Neuronal stem cell (in vitro differentiated cells): ENCODE results near the gene TBC1D5.

ENCODE experiments used
- DNase-seq: peaks from one replicate; pipeline ENCODE4 v3.0.0-alpha.2; 2013; ENCODE audit warnings: low spot score
- H2AFZ ChIP-seq: one replicate; pipeline ENCODE4 v1.6.1; 2013; ENCODE audit warnings: mild to moderate bottlenecking, low read length, inconsistent platforms
- H2AK5ac ChIP-seq: 2 replicates; pipeline ENCODE4 v1.6.1; 2013; ENCODE audit warnings: low read depth, mild to moderate bottlenecking, inconsistent platforms, low read length, moderate library complexity, mixed read lengths
- H2BK120ac ChIP-seq: 2 replicates; pipeline ENCODE4 v1.6.1; 2013; ENCODE audit warnings: low read depth, mild to moderate bottlenecking, inconsistent platforms, low read length, moderate library complexity, mixed read lengths
- H2BK12ac ChIP-seq: one replicate; pipeline ENCODE4 v1.6.1; 2013; ENCODE audit warnings: low read length, inconsistent platforms
- H2BK15ac ChIP-seq: 2 replicates; pipeline ENCODE4 v1.6.1; 2013; ENCODE audit warnings: mild to moderate bottlenecking, low read length, inconsistent platforms, mixed read lengths
- H2BK5ac ChIP-seq: one replicate; pipeline ENCODE4 v1.6.1; 2013; ENCODE audit warnings: inconsistent platforms, mild to moderate bottlenecking, low read length, moderate library complexity
- H3K14ac ChIP-seq: one replicate; pipeline ENCODE4 v1.6.1; 2013; ENCODE audit warnings: low read length, inconsistent platforms
- H3K18ac ChIP-seq: 2 replicates; pipeline ENCODE4 v1.6.1; 2013; ENCODE audit warnings: low read length, inconsistent platforms
- H3K23ac ChIP-seq: 2 replicates; pipeline ENCODE4 v1.6.1; 2013; ENCODE audit warnings: low read depth, mild to moderate bottlenecking, mixed read lengths, low read length, inconsistent platforms; ENCODE audit not compliant: poor library complexity
- H3K27ac ChIP-seq: replicated peaks from 3 replicates; pipeline ENCODE4 v1.5.1; 2013; ENCODE audit warnings: low read length, inconsistent platforms
- H3K27me3 ChIP-seq, 3 experiments: 2 replicates each; pipeline ENCODE4 v1.6.1; 2013; ENCODE audit warnings: low read length in 3 of 3, mild to moderate bottlenecking in 2 of 3, inconsistent platforms in 1 of 3, low read depth in 1 of 3, mixed read lengths in 1 of 3, moderate library complexity in 1 of 3; ENCODE audit not compliant: control insufficient read depth in 3 of 3, insufficient read depth in 3 of 3
- H3K36me3 ChIP-seq, 2 donors: replicated peaks in 1 of 2; 2 replicates each; pipeline ENCODE4 v1.6.1; 2013; ENCODE audit warnings: low read length in 2 of 2; ENCODE audit not compliant: control insufficient read depth in 2 of 2, insufficient read depth in 2 of 2
- H3K4ac ChIP-seq: 2 replicates; pipeline ENCODE4 v1.6.1; 2013; ENCODE audit warnings: inconsistent platforms, mild to moderate bottlenecking, low read length, moderate library complexity
- H3K4me1 ChIP-seq, 2 donors: 1 replicate in 1 of 2; 2 replicates in 1 of 2; pipeline ENCODE4 v1.6.1; 2013; ENCODE audit warnings: low read length in 2 of 2, low read depth in 1 of 2; ENCODE audit not compliant: control insufficient read depth in 2 of 2, insufficient read depth in 1 of 2
- H3K4me2 ChIP-seq: one replicate; pipeline ENCODE4 v1.6.1; 2013; ENCODE audit warnings: mild to moderate bottlenecking, low read length, inconsistent platforms; ENCODE audit not compliant: insufficient read depth, poor library complexity, severe bottlenecking
- H3K4me3 ChIP-seq, 2 donors: 2 replicates each; pipeline ENCODE4 v1.5.1; 2013; ENCODE audit warnings: low read length in 2 of 2, mild to moderate bottlenecking in 2 of 2, inconsistent platforms in 1 of 2, moderate library complexity in 1 of 2
- H3K79me1 ChIP-seq: one replicate; pipeline ENCODE4 v1.6.1; 2013; ENCODE audit warnings: low read depth, mild to moderate bottlenecking, inconsistent platforms, low read length, moderate library complexity
- H3K9ac ChIP-seq: one replicate; pipeline ENCODE4 v1.6.1; 2013; ENCODE audit warnings: mild to moderate bottlenecking, low read depth, low read length, inconsistent platforms; ENCODE audit not compliant: poor library complexity
- H3K9me3 ChIP-seq, 2 donors: replicated peaks in 1 of 2; 2 replicates each; pipeline versions ENCODE3 to v1.6.1; 2013; ENCODE audit warnings: low read length in 2 of 2, mild to moderate bottlenecking in 2 of 2, inconsistent platforms in 1 of 2, low read depth in 1 of 2, mixed read lengths in 1 of 2, moderate library complexity in 1 of 2; ENCODE audit not compliant: control insufficient read depth in 2 of 2, insufficient read depth in 1 of 2
- H4K8ac ChIP-seq: one replicate; pipeline ENCODE4 v1.6.1; 2013; ENCODE audit warnings: low read depth, mild to moderate bottlenecking, inconsistent platforms, low read length, moderate library complexity
- H4K91ac ChIP-seq: one replicate; pipeline ENCODE4 v1.6.1; 2013; ENCODE audit warnings: low read length, low read depth, mild to moderate bottlenecking, inconsistent platforms; ENCODE audit not compliant: poor library complexity
- whole genome bisulfite sequencing, 2 donors: extraction: QIAGEN DNeasy Blood & Tissue Kit; methylation state at CpG; one replicate each; pipeline ENCODE4 v1.1.7; 2013; ENCODE audit warnings: missing lambda C conversion rate in 2 of 2, mixed read lengths in 1 of 2; ENCODE audit not compliant: insufficient read length in 2 of 2, insufficient replicate concordance in 1 of 2; ENCODE audit errors: extremely low coverage in 2 of 2; 5-methylcytosine and 5-hydroxymethylcytosine counted together

The TBC1D5 gene

GRCh38 chr3:17154941-17155340, 587.5 kb downstream of the TBC1D5 start:
- Histone ChIP-seq H3K4me3 (no peak overlapping the region), H2BK12ac (no peak overlapping the region), H3K27ac (no peak overlapping the region), H3K27me3 (no peaks in the 10 kb centered on the region), H3K4me1 (no peaks in the 10 kb centered on the region), H3K9me3 (no peaks in the 10 kb centered on the region), H2AFZ (no peak overlapping the region), H2BK120ac (no peak overlapping the region), H2BK15ac (no peak overlapping the region), H3K4me2 (no peak overlapping the region), H3K9ac (no peak overlapping the region), H2BK5ac (no peak overlapping the region), H3K36me3 (peaks cover 2 to 19% of the 10 kb centered on the region in 2 donors), H3K14ac (no peak overlapping the region), H4K91ac (no peak overlapping the region), H2AK5ac (no peak overlapping the region), H3K18ac (no peak overlapping the region), H3K4ac (no peak overlapping the region), H3K79me1 (no peaks in the 10 kb centered on the region), H3K23ac (no peak overlapping the region), H4K8ac (no peak overlapping the region)
- no CpG with 5 or more reads among the region's 10 CpGs for WGBS, 2 donors
- no peak for DNase-seq

DNA sequence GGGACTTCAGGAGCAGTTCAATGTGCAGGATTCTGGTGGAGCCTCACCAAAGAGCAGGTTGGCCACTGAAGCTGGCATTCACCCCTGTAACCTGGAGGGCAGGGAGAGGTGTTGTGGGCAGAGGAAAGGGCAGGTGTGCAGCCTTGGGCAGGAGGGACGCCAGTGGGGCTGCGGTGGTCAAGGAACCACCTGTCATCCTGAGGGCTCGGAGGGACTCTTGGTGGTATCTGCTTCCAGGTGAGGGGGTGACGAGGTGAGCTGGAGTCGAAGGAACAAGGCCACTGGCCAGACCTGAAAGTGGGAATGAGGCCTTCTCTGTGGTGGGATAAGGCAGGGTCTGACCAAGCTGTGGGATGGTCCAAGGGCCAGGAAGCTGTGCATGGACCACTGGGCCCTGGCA, 588.2 kb downstream of the TBC1D5 start:
- H3K14ac ChIP-seq: no peak overlapping the region
- no peak overlapping the region for H3K27ac ChIP-seq
- no peak overlapping the region for H2BK120ac ChIP-seq
- H3K27me3 ChIP-seq: no peaks in the 10 kb centered on the region
- H3K36me3 ChIP-seq: peaks cover 2 to 13% of the 10 kb centered on the region in 2 donors
- H3K79me1 ChIP-seq: no peaks in the 10 kb centered on the region
- no peak overlapping the region for H3K4me2 ChIP-seq
- H3K9ac ChIP-seq: peak overlapping the region; percentile 1
- H4K8ac ChIP-seq: no peak overlapping the region
- no peaks in the 10 kb centered on the region for H3K4me1 ChIP-seq
- no peak for DNase-seq
- no peak overlapping the region for H2AK5ac ChIP-seq
- no peak overlapping the region for H2AFZ ChIP-seq
- no peak overlapping the region for H4K91ac ChIP-seq
- WGBS, 2 donors: no CpG with 5 or more reads among the region's 5 CpGs
- H3K4me3 ChIP-seq: no peak overlapping the region
- peak overlapping the region; percentile 29 for H3K18ac ChIP-seq
- no peak overlapping the region for H2BK5ac ChIP-seq
- no peaks in the 10 kb centered on the region for H3K9me3 ChIP-seq
- no peak overlapping the region for H2BK15ac ChIP-seq
- H3K23ac ChIP-seq: peak overlapping the region; percentile 45
- H2BK12ac ChIP-seq: no peak overlapping the region
- peak overlapping the region; percentile 24 for H3K4ac ChIP-seq

GRCh38 chr3:17153209-17153608, 589.2 kb downstream of the TBC1D5 start:
- no CpG with 5 or more reads among the region's 4 CpGs for WGBS, 2 donors

DNA sequence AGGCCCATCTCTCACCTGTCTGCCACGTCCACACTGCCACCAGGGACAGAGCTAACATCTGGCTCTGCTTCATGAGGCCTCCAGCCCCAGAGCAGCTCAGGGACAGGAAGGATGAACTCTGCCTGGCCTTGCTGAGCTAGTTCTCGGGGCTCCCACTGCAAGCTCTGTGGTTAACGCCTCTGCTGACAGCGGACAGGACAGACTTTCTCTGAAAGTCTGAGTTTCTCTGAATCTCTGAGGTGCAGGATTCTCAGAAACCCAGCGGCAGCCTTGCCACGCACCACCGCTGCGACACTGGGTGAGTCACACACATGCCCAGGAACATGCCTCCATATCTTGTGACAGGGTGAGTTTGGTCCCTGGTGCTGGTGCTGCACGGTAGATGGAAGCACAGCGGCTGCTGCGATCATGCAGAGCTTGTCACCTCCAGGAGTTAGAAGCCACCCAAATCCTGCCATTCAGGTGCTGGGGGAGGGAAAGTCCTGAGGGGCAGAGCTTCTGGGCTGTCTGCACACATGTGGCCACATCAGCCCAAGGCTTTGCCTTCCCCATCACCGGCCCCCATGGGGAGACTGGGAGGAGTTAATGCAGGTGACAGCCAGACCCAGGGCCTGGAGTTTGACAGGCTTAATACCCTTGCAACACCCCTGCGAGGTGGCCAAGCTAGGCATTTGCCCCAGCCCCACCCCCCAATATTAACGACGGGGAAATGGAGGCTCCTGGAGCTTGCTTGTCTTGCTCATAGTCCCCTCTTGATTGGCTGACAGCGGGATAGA, 590.6 kb downstream of the TBC1D5 start:
- Histone ChIP-seq H3K18ac (peak overlapping the region; percentile 24), H2BK5ac (no peak overlapping the region), H3K27me3 (no peaks in the 10 kb centered on the region), H3K14ac (peak overlapping the region; percentile 23), H3K9ac (no peak overlapping the region), H3K4me3 (no peak overlapping the region), H3K4ac (no peak overlapping the region), H3K4me2 (no peak overlapping the region), H3K9me3 (no peaks in the 10 kb centered on the region), H2BK15ac (no peak overlapping the region), H2AK5ac (no peak overlapping the region), H4K8ac (no peak overlapping the region), H2BK120ac (no peak overlapping the region), H4K91ac (no peak overlapping the region), H2AFZ (no peak overlapping the region), H3K23ac (no peak overlapping the region), H2BK12ac (no peak overlapping the region), H3K79me1 (no peaks in the 10 kb centered on the region), H3K4me1 (no peaks in the 10 kb centered on the region), H3K27ac (no peak overlapping the region), H3K36me3 (peaks cover 2 to 10% of the 10 kb centered on the region in 2 donors)
- DNase-seq: no peak
- no CpG with 5 or more reads among the region's 16 CpGs for WGBS, 2 donors

More at GRCh38 chr3:17153209-17153608, 589.2 kb downstream of the TBC1D5 start:
- H3K14ac ChIP-seq: no peak overlapping the region
- no peaks in the 10 kb centered on the region for H3K4me1 ChIP-seq
- no peak overlapping the region for H4K8ac ChIP-seq
- H3K9ac ChIP-seq: no peak overlapping the region
- no peaks in the 10 kb centered on the region for H3K27me3 ChIP-seq
- H4K91ac ChIP-seq: no peak overlapping the region
- no peak for DNase-seq
- no peak overlapping the region for H2BK12ac ChIP-seq
- no peak overlapping the region for H3K4me3 ChIP-seq
- no peak overlapping the region for H2AFZ ChIP-seq
- H3K4me2 ChIP-seq: no peak overlapping the region
- no peak overlapping the region for H2AK5ac ChIP-seq
- H3K23ac ChIP-seq: no peak overlapping the region
- no peak overlapping the region for H2BK15ac ChIP-seq
- no peak overlapping the region for H3K27ac ChIP-seq
- H3K79me1 ChIP-seq: no peaks in the 10 kb centered on the region
- no peak overlapping the region for H2BK5ac ChIP-seq
- peaks cover 2 to 10% of the 10 kb centered on the region in 2 donors for H3K36me3 ChIP-seq
- no peaks in the 10 kb centered on the region for H3K9me3 ChIP-seq
- no peak overlapping the region for H3K18ac ChIP-seq
- H2BK120ac ChIP-seq: no peak overlapping the region
- no peak overlapping the region for H3K4ac ChIP-seq
